ENCODE measurements around the gene HNRNPK. TPM values are rescaled to one million over a fixed set of nuclear protein-coding genes. Genes with fewer than 3 reads are reported as not detected.

HNRNPK gene
- total RNA-seq, 1 experiment from 2014 or later, result 723 TPM

Small RNAs within 50 kb of the gene (microRNA-seq; reads per million reads assigned to microRNA genes)
- gene MIR7-1 (ENCODE audit: borderline number of aligned reads), result 51.7 reads per million, percentile 53 among the genes with 10 or more reads in this experiment

Other genes starting within 250 kb of the HNRNPK start
- gene GKAP1, start 162.4 kb downstream of the HNRNPK start, total RNA-seq (2021), result 6.1 to 8.0 TPM (median 7.8 TPM) in 3 replicates
- gene KIF27, start 58.8 kb downstream of the HNRNPK start, total RNA-seq (2021), result 3.9 to 5.7 TPM (median 5.4 TPM) in 3 replicates
- gene RMI1, start 590 bp upstream of the HNRNPK start, total RNA-seq (2021), result 23.9 to 26.7 TPM (median 25.8 TPM) in 3 replicates